Activated CD4-positive, alpha-beta memory T cell treated with anti-CD3 and anti-CD28 coated beads, Interleukin-2, amount 10 ng/mL, durations not matched to agents 7 days and 5 days (primary cell): ENCODE results near the gene BLCAP. TPM values are rescaled to one million over a fixed set of nuclear protein-coding genes. Genes with fewer than 3 reads are reported as not detected.
A peak's percentile ranks its signal among the peaks of the same experiment; 100 is the strongest.
"Not testable (repeated sequence)": the region's sequence is repeated elsewhere in the genome, so short reads cannot be mapped to it uniquely, and the experiment has no call there.

Source experiments
- CTCF ChIA-PET: fragments of 350-600 bp; sonication (Branson Sonifier 250); formaldehyde crosslinking; loops from one replicate; lab custom pipeline; 2021; ENCODE audit warnings: antibody characterized with exemption, inconsistent platforms; lab: Charles Lee
- POLR2A ChIA-PET: fragments of 350-600 bp; sonication (Branson Sonifier 250); formaldehyde crosslinking; loops from one replicate; lab custom pipeline; 2021; ENCODE audit warnings: antibody characterized with exemption; lab: Charles Lee
- DNase-seq: peaks from one replicate; pipeline ENCODE4 v3.0.0-alpha.2; 2020
- H3K27ac Mint-ChIP-seq: one replicate; pipeline ENCODE4 v1.8.0; 2021; ENCODE audit warnings: mild to moderate bottlenecking, mixed read lengths
- H3K27me3 Mint-ChIP-seq: one replicate; pipeline ENCODE4 v1.8.0; 2021; ENCODE audit warnings: mixed read lengths
- H3K36me3 Mint-ChIP-seq: one replicate; pipeline ENCODE4 v1.8.0; 2021; ENCODE audit warnings: low read depth, mixed read lengths
- H3K4me1 Mint-ChIP-seq: one replicate; pipeline ENCODE4 v1.8.0; 2021; ENCODE audit warnings: mixed read lengths
- H3K4me3 Mint-ChIP-seq: one replicate; pipeline ENCODE4 v1.8.0; 2021; ENCODE audit warnings: mild to moderate bottlenecking, mixed read lengths
- H3K9me3 Mint-ChIP-seq: one replicate; pipeline ENCODE4 v1.8.0; 2021; ENCODE audit warnings: mixed read lengths
- total RNA-seq, 2 experiments: library from RNA; stranded (reverse); gene quantifications; one replicate each; pipeline ENCODE4 v1.2.3, GENCODE V29; 2021

Gene BLCAP
- total RNA-seq, 2 experiments from 2014 or later: 37.7 to 39.4 TPM

DNA sequence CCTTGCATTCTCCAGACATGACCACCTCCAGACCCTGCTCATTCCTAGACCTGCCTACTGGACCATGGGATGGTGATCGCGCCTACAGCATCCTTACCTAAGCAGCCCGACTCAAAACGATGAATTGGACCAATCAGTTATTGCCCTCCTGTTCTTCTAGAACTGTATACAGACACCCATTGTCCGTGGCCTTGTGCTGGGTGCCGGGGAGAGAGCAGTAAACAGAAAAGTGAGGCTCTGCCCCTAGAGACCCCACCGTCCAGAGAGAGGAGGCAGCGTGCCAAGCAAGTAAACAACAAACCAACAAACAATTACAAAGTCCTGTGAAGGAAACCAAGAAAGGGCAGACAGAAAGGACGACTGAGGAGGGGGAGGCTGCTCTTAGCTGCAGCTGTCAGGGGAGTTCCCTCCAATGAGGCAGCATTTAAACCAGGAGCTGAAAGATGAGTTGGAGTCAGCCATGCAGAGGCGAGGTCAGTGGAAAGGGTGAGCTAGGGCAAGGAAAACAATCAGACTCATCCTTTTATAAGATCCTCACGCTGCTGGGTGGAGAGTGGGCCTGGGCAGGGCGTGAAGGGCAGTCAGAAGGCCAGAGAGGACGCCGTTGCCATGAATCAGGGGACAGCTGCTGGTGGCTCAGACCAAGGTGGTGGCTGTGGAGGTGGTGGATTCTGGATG, 37.6 kb upstream of the BLCAP start:
- Mint-ChIP-seq H3K27me3 (peaks cover 41% of the 10 kb centered on the region), H3K4me1 (no peaks in the 10 kb centered on the region), H3K27ac (no peak overlapping the region), H3K4me3 (no peak overlapping the region), H3K36me3 (no peaks in the 10 kb centered on the region), H3K9me3 (no peaks in the 10 kb centered on the region)
- peak; percentile 10 for DNase-seq
- ChIA-PET CTCF (interaction anchor here (0.7 to 3.1 kb wide), 7 partner anchors 10 to 656 kb away, joined by 3 to 20 read pairs (median 3); partner anchors contain the start of genes RPRD1B and TTI1), POLR2A (no interaction called here)

- no peaks in the 10 kb centered on the region for H3K36me3 Mint-ChIP-seq
- peaks cover 37% of the 10 kb centered on the region for H3K27me3 Mint-ChIP-seq
- DNase-seq: peak; percentile 44
- ChIA-PET CTCF (interaction anchor here (0.6 to 3.1 kb wide), 10 partner anchors 10 to 657 kb away, joined by 3 to 20 read pairs (median 3); partner anchors contain the start of genes RPRD1B and TTI1), POLR2A (interaction anchor here (1.5 kb wide), 1 partner anchor 430 kb away, joined by 3 read pairs; no protein-coding TSS in a partner anchor)
- H3K9me3 Mint-ChIP-seq: no peaks in the 10 kb centered on the region
- H3K27ac Mint-ChIP-seq: no peak overlapping the region
- no peaks in the 10 kb centered on the region for H3K4me1 Mint-ChIP-seq
- no peak overlapping the region for H3K4me3 Mint-ChIP-seq
Observed at GRCh38 chr20:37564388-37565133, 36.9 kb upstream of the BLCAP start.

GRCh38 chr20:37564016-37564387, 36.3 kb upstream of the BLCAP start:
- H3K27me3 Mint-ChIP-seq: peaks cover 37% of the 10 kb centered on the region
- H3K9me3 Mint-ChIP-seq: no peaks in the 10 kb centered on the region
- CTCF ChIA-PET: interaction anchor here (0.6 to 3.1 kb wide), 7 partner anchors 9 to 475 kb away, joined by 3 to 20 read pairs (median 3); partner anchors contain the start of genes RPRD1B and TTI1
- H3K36me3 Mint-ChIP-seq: no peaks in the 10 kb centered on the region
- DNase-seq: no peak
- H3K27ac Mint-ChIP-seq: no peak overlapping the region
- POLR2A ChIA-PET: interaction anchor here (1.5 kb wide), 1 partner anchor 430 kb away, joined by 3 read pairs; no protein-coding TSS in a partner anchor
- H3K4me3 Mint-ChIP-seq: no peak overlapping the region
- H3K4me1 Mint-ChIP-seq: no peaks in the 10 kb centered on the region

- Mint-ChIP-seq H3K36me3 (no peaks in the 10 kb centered on the region), H3K27ac (no peak overlapping the region), H3K4me3 (no peak overlapping the region), H3K9me3 (no peaks in the 10 kb centered on the region), H3K4me1 (no peaks in the 10 kb centered on the region), H3K27me3 (peaks cover 28% of the 10 kb centered on the region)
- DNase-seq: peak; percentile 6
- POLR2A ChIA-PET: no interaction called here
- CTCF ChIA-PET: no interaction called here
Observed at GRCh38 chr20:37562695-37563480, 35.2 kb upstream of the BLCAP start.

- Mint-ChIP-seq H3K27ac (no peak overlapping the region), H3K9me3 (no peaks in the 10 kb centered on the region), H3K4me1 (no peaks in the 10 kb centered on the region), H3K4me3 (no peak overlapping the region), H3K36me3 (no peaks in the 10 kb centered on the region), H3K27me3 (peaks cover 25% of the 10 kb centered on the region)
- CTCF ChIA-PET: no interaction called here
- DNase-seq: no peak
- POLR2A ChIA-PET: no interaction called here
Observed at GRCh38 chr20:37560629-37561028, 33.0 kb upstream of the BLCAP start.

DNA sequence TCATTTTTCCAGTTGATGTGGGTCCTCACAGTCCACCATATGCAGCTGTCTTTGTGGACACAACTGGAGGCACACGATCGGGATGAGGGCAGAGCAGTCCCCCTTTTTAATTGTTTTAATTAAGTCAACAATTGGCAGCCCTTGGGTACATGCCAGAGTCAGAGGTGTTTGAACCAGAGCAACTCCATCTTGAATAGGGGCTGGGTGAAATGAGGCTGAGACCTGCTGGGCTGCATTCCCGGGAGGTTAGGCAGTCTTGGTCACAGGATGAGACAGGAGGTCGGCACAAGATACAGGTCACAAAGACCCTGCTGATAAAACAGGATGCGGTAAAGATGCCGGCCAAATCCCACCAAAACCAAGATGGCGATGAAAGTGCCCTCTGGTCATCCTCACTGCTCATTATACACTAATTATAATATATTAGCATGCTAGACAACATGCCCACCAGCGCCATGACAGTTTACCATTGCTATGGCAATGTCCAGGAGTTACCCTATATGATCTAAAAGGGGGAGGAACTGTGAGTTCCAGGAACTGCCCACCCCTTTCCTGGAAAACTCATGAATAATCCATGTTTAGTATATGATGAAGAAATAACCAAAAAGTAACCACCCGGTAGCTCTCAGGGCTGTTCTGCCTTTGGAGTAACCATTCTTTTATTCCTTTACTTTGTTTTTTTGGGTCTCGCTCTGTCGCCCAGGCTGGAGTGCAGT, 31.8 kb upstream of the BLCAP start:
- Mint-ChIP-seq H3K27ac (no peak overlapping the region), H3K4me1 (no peaks in the 10 kb centered on the region), H3K27me3 (peaks cover 20% of the 10 kb centered on the region), H3K36me3 (no peaks in the 10 kb centered on the region), H3K9me3 (no peaks in the 10 kb centered on the region), H3K4me3 (no peak overlapping the region)
- DNase-seq: no peak
- ChIA-PET CTCF (no interaction called here), POLR2A (no interaction called here)

- ChIA-PET CTCF (no interaction called here), POLR2A (no interaction called here)
- H3K4me3 Mint-ChIP-seq: no peak overlapping the region
- H3K9me3 Mint-ChIP-seq: no peaks in the 10 kb centered on the region
- H3K4me1 Mint-ChIP-seq: no peaks in the 10 kb centered on the region
- H3K27ac Mint-ChIP-seq: no peak overlapping the region
- DNase-seq: no peak
- no peaks in the 10 kb centered on the region for H3K36me3 Mint-ChIP-seq
- H3K27me3 Mint-ChIP-seq: peaks cover 20% of the 10 kb centered on the region
Observed at GRCh38 chr20:37558779-37559178, 31.1 kb upstream of the BLCAP start.

- Mint-ChIP-seq H3K36me3 (no peaks in the 10 kb centered on the region), H3K27me3 (peaks cover 16% of the 10 kb centered on the region), H3K4me3 (no peak overlapping the region), H3K4me1 (no peaks in the 10 kb centered on the region), H3K27ac (no peak overlapping the region), H3K9me3 (no peaks in the 10 kb centered on the region)
- DNase-seq: no peak
- ChIA-PET CTCF (no interaction called here), POLR2A (no interaction called here)
Observed at GRCh38 chr20:37558306-37558705, 30.6 kb upstream of the BLCAP start.

GRCh38 chr20:37556538-37556937, 28.9 kb upstream of the BLCAP start:
- H3K27ac Mint-ChIP-seq: no peak overlapping the region
- H3K4me1 Mint-ChIP-seq: no peaks in the 10 kb centered on the region
- no peaks in the 10 kb centered on the region for H3K9me3 Mint-ChIP-seq
- ChIA-PET CTCF (interaction anchor here (1.2 kb wide), 1 partner anchor 15 kb away, joined by 4 read pairs; no protein-coding TSS in a partner anchor), POLR2A (no interaction called here)
- H3K36me3 Mint-ChIP-seq: no peaks in the 10 kb centered on the region
- DNase-seq: no peak
- H3K27me3 Mint-ChIP-seq: peaks cover 24% of the 10 kb centered on the region
- no peak overlapping the region for H3K4me3 Mint-ChIP-seq

- CTCF ChIA-PET: interaction anchor here (1.2 kb wide), 1 partner anchor 10 kb away, joined by 4 read pairs; no protein-coding TSS in a partner anchor
- not testable (repeated sequence) for H3K9me3 Mint-ChIP-seq
Observed at GRCh38 chr20:37554721-37555298, 27.1 kb upstream of the BLCAP start.

GRCh38 chr20:37552415-37552814, 24.7 kb upstream of the BLCAP start:
- no peak overlapping the region for H3K27ac Mint-ChIP-seq
- peaks cover 22% of the 10 kb centered on the region for H3K27me3 Mint-ChIP-seq
- no peak for DNase-seq
- H3K9me3 Mint-ChIP-seq: no peaks in the 10 kb centered on the region
- ChIA-PET POLR2A (no interaction called here), CTCF (no interaction called here)
- no peak overlapping the region for H3K4me3 Mint-ChIP-seq
- H3K36me3 Mint-ChIP-seq: no peaks in the 10 kb centered on the region
- H3K4me1 Mint-ChIP-seq: no peaks in the 10 kb centered on the region

More at GRCh38 chr20:37554721-37555298, 27.1 kb upstream of the BLCAP start:
- H3K27me3 Mint-ChIP-seq: peaks cover 24% of the 10 kb centered on the region
- H3K27ac Mint-ChIP-seq, H3K4me3 Mint-ChIP-seq, DNase-seq, POLR2A ChIA-PET, H3K36me3 Mint-ChIP-seq, H3K4me1 Mint-ChIP-seq: not testable (repeated sequence)

- H3K4me3 Mint-ChIP-seq, DNase-seq, H3K36me3 Mint-ChIP-seq, H3K27ac Mint-ChIP-seq, POLR2A ChIA-PET, H3K4me1 Mint-ChIP-seq, CTCF ChIA-PET, H3K9me3 Mint-ChIP-seq: not testable (repeated sequence)
- peaks cover 16% of the 10 kb centered on the region for H3K27me3 Mint-ChIP-seq
Observed at GRCh38 chr20:37551660-37552059, 24.0 kb upstream of the BLCAP start.
